Ovary (tissue), 3 donors: ENCODE measurements around the gene SERBP1.

Experiments used
- EP300 ChIP-seq: sonication (generic); formaldehyde crosslinking; IDR thresholded peaks from one replicate; pipeline ENCODE4 v1.6.1; 2017; ENCODE audit warnings: antibody characterized with exemption
- TF ChIP-seq, protein P1 (sequence below), 3 donors: fragments of 450-650 bp in 2 of 3; fragments of 200-600 bp in 1 of 3; IDR thresholded peaks; one replicate each; pipeline versions ENCODE4 v1.5.1 to v1.8.0; 2016 to 2022; ENCODE audit warnings: antibody characterized with exemption in 3 of 3, mild to moderate bottlenecking in 1 of 3
- donor health status: DM: no; HTN: no; CAD: no.

DNA sequence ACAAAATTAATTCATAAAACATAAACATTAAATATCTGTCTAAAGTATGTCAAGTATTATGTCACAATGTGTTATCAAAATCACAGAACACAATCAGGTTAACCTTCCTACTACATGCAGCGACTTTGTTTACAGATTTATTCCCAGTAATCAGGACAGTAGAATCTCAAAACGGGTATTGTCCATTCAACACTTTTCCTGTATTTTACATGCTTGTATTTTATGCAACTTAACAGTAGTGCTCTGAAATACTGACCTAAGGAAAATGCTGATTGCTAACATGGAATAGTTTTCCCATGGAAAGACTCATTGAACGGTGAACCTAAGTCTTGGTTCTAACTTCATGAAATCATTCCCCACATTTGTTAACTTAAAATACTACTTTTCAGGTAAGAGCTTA lies 2.3 kb downstream of the SERBP1 start:
- TF ChIP-seq, protein P1, sequence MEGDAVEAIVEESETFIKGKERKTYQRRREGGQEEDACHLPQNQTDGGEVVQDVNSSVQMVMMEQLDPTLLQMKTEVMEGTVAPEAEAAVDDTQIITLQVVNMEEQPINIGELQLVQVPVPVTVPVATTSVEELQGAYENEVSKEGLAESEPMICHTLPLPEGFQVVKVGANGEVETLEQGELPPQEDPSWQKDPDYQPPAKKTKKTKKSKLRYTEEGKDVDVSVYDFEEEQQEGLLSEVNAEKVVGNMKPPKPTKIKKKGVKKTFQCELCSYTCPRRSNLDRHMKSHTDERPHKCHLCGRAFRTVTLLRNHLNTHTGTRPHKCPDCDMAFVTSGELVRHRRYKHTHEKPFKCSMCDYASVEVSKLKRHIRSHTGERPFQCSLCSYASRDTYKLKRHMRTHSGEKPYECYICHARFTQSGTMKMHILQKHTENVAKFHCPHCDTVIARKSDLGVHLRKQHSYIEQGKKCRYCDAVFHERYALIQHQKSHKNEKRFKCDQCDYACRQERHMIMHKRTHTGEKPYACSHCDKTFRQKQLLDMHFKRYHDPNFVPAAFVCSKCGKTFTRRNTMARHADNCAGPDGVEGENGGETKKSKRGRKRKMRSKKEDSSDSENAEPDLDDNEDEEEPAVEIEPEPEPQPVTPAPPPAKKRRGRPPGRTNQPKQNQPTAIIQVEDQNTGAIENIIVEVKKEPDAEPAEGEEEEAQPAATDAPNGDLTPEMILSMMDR (IDR thresholded peaks at IDR 0.05), result no peak
- TF ChIP-seq EP300, result no peak
